ENCODE data around the gene SLC5A4.

GRCh38 chr22:32203181-32204039, 51.7 kb downstream of the SLC5A4 start:
- TF ChIP-seq, protein P1, sequence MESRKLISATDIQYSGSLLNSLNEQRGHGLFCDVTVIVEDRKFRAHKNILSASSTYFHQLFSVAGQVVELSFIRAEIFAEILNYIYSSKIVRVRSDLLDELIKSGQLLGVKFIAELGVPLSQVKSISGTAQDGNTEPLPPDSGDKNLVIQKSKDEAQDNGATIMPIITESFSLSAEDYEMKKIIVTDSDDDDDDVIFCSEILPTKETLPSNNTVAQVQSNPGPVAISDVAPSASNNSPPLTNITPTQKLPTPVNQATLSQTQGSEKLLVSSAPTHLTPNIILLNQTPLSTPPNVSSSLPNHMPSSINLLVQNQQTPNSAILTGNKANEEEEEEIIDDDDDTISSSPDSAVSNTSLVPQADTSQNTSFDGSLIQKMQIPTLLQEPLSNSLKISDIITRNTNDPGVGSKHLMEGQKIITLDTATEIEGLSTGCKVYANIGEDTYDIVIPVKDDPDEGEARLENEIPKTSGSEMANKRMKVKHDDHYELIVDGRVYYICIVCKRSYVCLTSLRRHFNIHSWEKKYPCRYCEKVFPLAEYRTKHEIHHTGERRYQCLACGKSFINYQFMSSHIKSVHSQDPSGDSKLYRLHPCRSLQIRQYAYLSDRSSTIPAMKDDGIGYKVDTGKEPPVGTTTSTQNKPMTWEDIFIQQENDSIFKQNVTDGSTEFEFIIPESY (IDR thresholded peaks at IDR 0.05): no peak
- TF ChIP-seq PAX8 (IDR thresholded peaks at IDR 0.05): no peak
- no peak for TF ChIP-seq SRF (IDR thresholded peaks at IDR 0.05; ENCODE audit: low read depth in 2 of 2, low read length in 2 of 2)
- no peak for TF ChIP-seq CTCF (IDR thresholded peaks at IDR 0.05 in 2 of 3, conservative IDR thresholded peaks at IDR 0.05 in 1 of 3; ENCODE audit: control insufficient read depth in 2 of 3, extremely low read depth in 1 of 3, insufficient read depth in 1 of 3, low read depth in 3 of 3, low read length in 3 of 3)
- no peak for TF ChIP-seq CHD1 (IDR thresholded peaks at IDR 0.05; ENCODE audit: low read depth, low read length)
- no peak for TF ChIP-seq ZSCAN29 (IDR thresholded peaks at IDR 0.05)
- TF ChIP-seq CEBPB (IDR thresholded peaks at IDR 0.05; ENCODE audit: borderline replicate concordance in 1 of 2, low read depth in 2 of 2, low read length in 2 of 2): no peak
- no peak for TF ChIP-seq ATF3 (IDR thresholded peaks at IDR 0.05; ENCODE audit: borderline replicate concordance, extremely low read depth, low read depth, low read length)
- TF ChIP-seq MXI1 (IDR thresholded peaks at IDR 0.05; ENCODE audit: low read depth, low read length): no peak
